ENCODE measurements around the gene PPBP. TPM values are rescaled to one million over a fixed set of nuclear protein-coding genes. Genes with fewer than 3 reads are reported as not detected.

Gene PPBP
- 0.34 TPM in 1 of 2 replicates, not detected in the other for total RNA-seq

DNA sequence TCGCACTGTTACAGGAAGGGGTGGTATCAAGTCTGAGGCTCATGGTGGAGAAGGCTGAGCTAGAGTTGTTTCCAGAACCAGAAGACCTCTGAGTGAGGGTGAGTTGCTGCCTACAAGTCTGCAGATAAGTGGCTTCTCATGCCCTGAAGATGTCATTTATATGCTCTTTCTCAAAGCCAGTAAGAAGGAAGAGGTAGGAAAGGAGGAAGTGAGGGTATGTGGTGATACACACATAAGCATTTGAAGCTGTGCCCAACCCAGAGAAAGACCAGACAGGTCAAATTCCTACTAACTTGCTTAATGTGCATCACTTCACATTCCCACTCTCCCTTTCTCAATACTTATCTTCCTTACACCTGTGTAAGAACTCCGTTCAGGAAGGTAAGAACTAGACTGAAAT is at the start of gene PPBP:
Gene PPBP, minus strand, starts transcription at position 130 of the 400 bp plus-strand sequence. Its CDS starts 87 bp downstream, at position 43.

GRCh38 chr4:73998040-73999011 is 10.3 kb upstream of the PPBP start, which contains the start of gene CXCL5:
Gene CXCL5, minus strand, starts transcription at chr4:73998677. Its CDS starts 96 bp downstream, at chr4:73998581.

Other genes starting within 250 kb of the PPBP start
- gene CXCL8, start 247.6 kb downstream of the PPBP start, total RNA-seq, result 5.6 and 6.9 TPM in 2 replicates
- 1.0 and 2.5 TPM in 2 replicates for gene CXCL6, start 151.5 kb downstream of the PPBP start, total RNA-seq
- gene PF4V1, start 134.9 kb downstream of the PPBP start, total RNA-seq, result not detected in 2 replicates
- gene CXCL1, start 118.8 kb downstream of the PPBP start, total RNA-seq, result 6.2 and 7.3 TPM in 2 replicates
- 0.50 and 2.1 TPM in 2 replicates for gene PF4, start 6.2 kb downstream of the PPBP start, total RNA-seq
- gene CXCL5, start 10.5 kb upstream of the PPBP start, total RNA-seq, result 5.9 and 7.6 TPM in 2 replicates
- gene CXCL3, start 50.5 kb upstream of the PPBP start, total RNA-seq, result 2.4 and 4.6 TPM in 2 replicates
- 5.5 and 6.4 TPM in 2 replicates for gene CXCL2, start 111.0 kb upstream of the PPBP start, total RNA-seq
- 4.9 and 10.9 TPM in 2 replicates for gene MTHFD2L, start 169.9 kb upstream of the PPBP start, total RNA-seq